HepG2 (cell line): ENCODE measurements around the gene HPCAL1. TPM values are rescaled to one million over a fixed set of nuclear protein-coding genes. Genes with fewer than 3 reads are reported as not detected.

ENCODE experiments used
- BORCS8-MEF2B ChIP-seq: sonication (generic); formaldehyde crosslinking; IDR thresholded peaks from 2 replicates; pipeline ENCODE4 v1.8.0; 2022; ENCODE audit warnings: mild to moderate bottlenecking, missing genetic modification reagents
- EEA1 ChIP-seq: sonication (generic); formaldehyde crosslinking; IDR thresholded peaks from 2 replicates; pipeline ENCODE4 v1.5.1; 2020; ENCODE audit warnings: mild to moderate bottlenecking, missing genetic modification reagents, borderline replicate concordance
- HNRNPK ChIP-seq: fragments of 200-400 bp; formaldehyde crosslinking; IDR thresholded peaks from 2 replicates; pipeline ENCODE4 v1.6.1; 2018; ENCODE audit warnings: low read length, low read depth, moderate library complexity, mild to moderate bottlenecking; ENCODE audit not compliant: poor library complexity, severe bottlenecking
- MTF2 ChIP-seq: sonication (generic); formaldehyde crosslinking; IDR thresholded peaks from 2 replicates; pipeline ENCODE4 v1.5.0; 2020; ENCODE audit warnings: missing genetic modification reagents, borderline replicate concordance
- NR2F1 ChIP-seq, 2 experiments: fragments of 450-650 bp in 1 of 2; formaldehyde crosslinking in 1 of 2; IDR thresholded peaks; 2 replicates each; pipeline versions ENCODE4 v1.5.0 to v1.6.1; 2016 to 2020; ENCODE audit warnings: mild to moderate bottlenecking in 1 of 2, missing compliant biosample characterization in 1 of 2, missing genetic modification reagents in 1 of 2, moderate library complexity in 1 of 2
- PAX8 ChIP-seq: sonication (generic); formaldehyde crosslinking; IDR thresholded peaks from 2 replicates; pipeline ENCODE4 v1.8.0; 2022; ENCODE audit warnings: mild to moderate bottlenecking, missing genetic modification reagents, borderline replicate concordance
- POLR2A ChIP-seq, 2 experiments: IDR thresholded peaks; 2 replicates each; pipeline ENCODE4 v1.6.1; 2011; ENCODE audit warnings: low read depth in 2 of 2, low read length in 2 of 2, mild to moderate bottlenecking in 1 of 2, moderate library complexity in 1 of 2; ENCODE audit not compliant: insufficient read depth in 1 of 2
- REL ChIP-seq: sonication (generic); formaldehyde crosslinking; conservative IDR thresholded peaks from 2 replicates; pipeline ENCODE4 v1.8.0; 2022; ENCODE audit warnings: mild to moderate bottlenecking, missing genetic modification reagents, moderate library complexity
- SMARCC2 ChIP-seq: fragments of 450-650 bp; IDR thresholded peaks from 2 replicates; pipeline ENCODE4 v1.6.1; 2017; ENCODE audit warnings: antibody characterized with exemption, mild to moderate bottlenecking
- SRF ChIP-seq: IDR thresholded peaks from 2 replicates; pipeline ENCODE4 v1.6.1; 2011; ENCODE audit warnings: mild to moderate bottlenecking, low read depth, low read length, moderate library complexity
- TBP ChIP-seq: sonication (generic); formaldehyde crosslinking; IDR thresholded peaks from 2 replicates; pipeline ENCODE4 v1.5.0; 2020; ENCODE audit warnings: missing genetic modification reagents
- TEAD3 ChIP-seq: optimal IDR thresholded peaks from 2 replicates; pipeline ENCODE3; 2016; ENCODE audit warnings: borderline replicate concordance
- ZBTB21 ChIP-seq: sonication (generic); formaldehyde crosslinking; IDR thresholded peaks from 2 replicates; pipeline ENCODE4 v1.4.0; 2020; ENCODE audit warnings: missing genetic modification reagents
- ZFP90 ChIP-seq: sonication (generic); formaldehyde crosslinking; IDR thresholded peaks from 2 replicates; pipeline ENCODE4 v1.8.0; 2022; ENCODE audit warnings: missing genetic modification reagents, mild to moderate bottlenecking, inconsistent platforms, borderline replicate concordance
- ZNF20 ChIP-seq: sonication (generic); formaldehyde crosslinking; IDR thresholded peaks from 2 replicates; pipeline ENCODE4 v1.4.0; 2020; ENCODE audit warnings: mild to moderate bottlenecking, moderate library complexity, missing genetic modification reagents
- ZNF343 ChIP-seq: sonication (generic); formaldehyde crosslinking; IDR thresholded peaks from 2 replicates; pipeline ENCODE4 v1.4.0; 2020; ENCODE audit warnings: mild to moderate bottlenecking, missing genetic modification reagents
- ZNF580 ChIP-seq: IDR thresholded peaks from 2 replicates; pipeline ENCODE4 v1.6.1; 2016; ENCODE audit warnings: low read depth, borderline replicate concordance
- polyA plus RNA-seq, 8 experiments: library from polyadenylated mRNA; depleted of rRNA in 3 of 8; stranded (reverse) in 7 of 8; unstranded in 1 of 8; fragments of >200 nt; fragmentation: Illumina TruSeq in 4 of 8; extraction: Trizol in 4 of 8; gene quantifications; 2 replicates each; pipeline versions ENCODE4 v1.2.1 to v1.2.3, GENCODE V29; 2011 to 2016; ENCODE audit warnings: low read depth in 4 of 8, missing spikeins in 1 of 8, mixed read lengths in 1 of 8; ENCODE audit not compliant: insufficient read depth in 1 of 8
- total RNA-seq, 5 experiments: library from RNA; depleted of rRNA; stranded (reverse); fragments of >200 nt; fragmentation: Illumina TruSeq; extraction: Trizol; gene quantifications; 2 replicates each; pipeline ENCODE4 v1.2.3, GENCODE V29; 2016; ENCODE audit warnings: low read depth in 1 of 5
- TF ChIP-seq, protein P1 (sequence below): sonication (generic); formaldehyde crosslinking; IDR thresholded peaks from 2 replicates; pipeline ENCODE4 v1.4.0; 2020; ENCODE audit warnings: missing genetic modification reagents, borderline replicate concordance
- TF ChIP-seq, protein P2 (sequence below): sonication (generic); formaldehyde crosslinking; IDR thresholded peaks from 2 replicates; pipeline ENCODE4 v1.9.0; 2021; ENCODE audit warnings: missing genetic modification reagents, borderline replicate concordance
- TF ChIP-seq, protein P3 (sequence below): sonication (generic); formaldehyde crosslinking; IDR thresholded peaks from 2 replicates; pipeline ENCODE4 v1.4.0; 2020; ENCODE audit warnings: missing genetic modification reagents, borderline replicate concordance
- TF ChIP-seq, protein P4 (sequence below): sonication (generic); formaldehyde crosslinking; IDR thresholded peaks from 2 replicates; pipeline ENCODE4 v1.9.0; 2021; ENCODE audit warnings: missing genetic modification reagents, borderline replicate concordance

The HPCAL1 gene
- total and polyA plus RNA-seq, 2 of the 13 experiments (the other 11 are each of a cell fraction or from before 2014, with no cell fraction given), result 29.5 to 29.9 TPM

- TF ChIP-seq, protein P1, sequence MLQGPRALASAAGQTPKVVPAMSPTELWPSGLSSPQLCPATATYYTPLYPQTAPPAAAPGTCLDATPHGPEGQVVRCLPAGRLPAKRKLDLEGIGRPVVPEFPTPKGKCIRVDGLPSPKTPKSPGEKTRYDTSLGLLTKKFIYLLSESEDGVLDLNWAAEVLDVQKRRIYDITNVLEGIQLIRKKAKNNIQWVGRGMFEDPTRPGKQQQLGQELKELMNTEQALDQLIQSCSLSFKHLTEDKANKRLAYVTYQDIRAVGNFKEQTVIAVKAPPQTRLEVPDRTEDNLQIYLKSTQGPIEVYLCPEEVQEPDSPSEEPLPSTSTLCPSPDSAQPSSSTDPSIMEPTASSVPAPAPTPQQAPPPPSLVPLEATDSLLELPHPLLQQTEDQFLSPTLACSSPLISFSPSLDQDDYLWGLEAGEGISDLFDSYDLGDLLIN (CRISPR knock-in tag), result no peak
- TF ChIP-seq, protein P2, sequence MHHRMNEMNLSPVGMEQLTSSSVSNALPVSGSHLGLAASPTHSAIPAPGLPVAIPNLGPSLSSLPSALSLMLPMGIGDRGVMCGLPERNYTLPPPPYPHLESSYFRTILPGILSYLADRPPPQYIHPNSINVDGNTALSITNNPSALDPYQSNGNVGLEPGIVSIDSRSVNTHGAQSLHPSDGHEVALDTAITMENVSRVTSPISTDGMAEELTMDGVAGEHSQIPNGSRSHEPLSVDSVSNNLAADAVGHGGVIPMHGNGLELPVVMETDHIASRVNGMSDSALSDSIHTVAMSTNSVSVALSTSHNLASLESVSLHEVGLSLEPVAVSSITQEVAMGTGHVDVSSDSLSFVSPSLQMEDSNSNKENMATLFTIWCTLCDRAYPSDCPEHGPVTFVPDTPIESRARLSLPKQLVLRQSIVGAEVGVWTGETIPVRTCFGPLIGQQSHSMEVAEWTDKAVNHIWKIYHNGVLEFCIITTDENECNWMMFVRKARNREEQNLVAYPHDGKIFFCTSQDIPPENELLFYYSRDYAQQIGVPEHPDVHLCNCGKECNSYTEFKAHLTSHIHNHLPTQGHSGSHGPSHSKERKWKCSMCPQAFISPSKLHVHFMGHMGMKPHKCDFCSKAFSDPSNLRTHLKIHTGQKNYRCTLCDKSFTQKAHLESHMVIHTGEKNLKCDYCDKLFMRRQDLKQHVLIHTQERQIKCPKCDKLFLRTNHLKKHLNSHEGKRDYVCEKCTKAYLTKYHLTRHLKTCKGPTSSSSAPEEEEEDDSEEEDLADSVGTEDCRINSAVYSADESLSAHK (CRISPR knock-in tag), result no peak
- peak; percentile 26 for TF ChIP-seq TEAD3 (CRISPR knock-in tag)
- TF ChIP-seq ZNF20, result no peak
- no peak for TF ChIP-seq HNRNPK
- TF ChIP-seq MTF2 (CRISPR knock-in tag), result 0 out of 2 replicates have a peak, but pooled peaks have one; percentile 74
- no peak for TF ChIP-seq TBP (CRISPR knock-in tag)
- TF ChIP-seq, protein P3, sequence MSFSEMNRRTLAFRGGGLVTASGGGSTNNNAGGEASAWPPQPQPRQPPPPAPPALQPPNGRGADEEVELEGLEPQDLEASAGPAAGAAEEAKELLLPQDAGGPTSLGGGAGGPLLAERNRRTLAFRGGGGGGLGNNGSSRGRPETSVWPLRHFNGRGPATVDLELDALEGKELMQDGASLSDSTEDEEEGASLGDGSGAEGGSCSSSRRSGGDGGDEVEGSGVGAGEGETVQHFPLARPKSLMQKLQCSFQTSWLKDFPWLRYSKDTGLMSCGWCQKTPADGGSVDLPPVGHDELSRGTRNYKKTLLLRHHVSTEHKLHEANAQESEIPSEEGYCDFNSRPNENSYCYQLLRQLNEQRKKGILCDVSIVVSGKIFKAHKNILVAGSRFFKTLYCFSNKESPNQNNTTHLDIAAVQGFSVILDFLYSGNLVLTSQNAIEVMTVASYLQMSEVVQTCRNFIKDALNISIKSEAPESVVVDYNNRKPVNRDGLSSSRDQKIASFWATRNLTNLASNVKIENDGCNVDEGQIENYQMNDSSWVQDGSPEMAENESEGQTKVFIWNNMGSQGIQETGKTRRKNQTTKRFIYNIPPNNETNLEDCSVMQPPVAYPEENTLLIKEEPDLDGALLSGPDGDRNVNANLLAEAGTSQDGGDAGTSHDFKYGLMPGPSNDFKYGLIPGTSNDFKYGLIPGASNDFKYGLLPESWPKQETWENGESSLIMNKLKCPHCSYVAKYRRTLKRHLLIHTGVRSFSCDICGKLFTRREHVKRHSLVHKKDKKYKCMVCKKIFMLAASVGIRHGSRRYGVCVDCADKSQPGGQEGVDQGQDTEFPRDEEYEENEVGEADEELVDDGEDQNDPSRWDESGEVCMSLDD (CRISPR knock-in tag), result no peak
- no peak for TF ChIP-seq ZFP90 (CRISPR knock-in tag)
- no peak for TF ChIP-seq POLR2A (IDR thresholded peaks at IDR 0.05; ENCODE audit: insufficient read depth in 1 of 2, low read depth in 2 of 2, low read length in 2 of 2)
- no peak for TF ChIP-seq EEA1 (CRISPR knock-in tag)
- TF ChIP-seq ZBTB21 (CRISPR knock-in tag), result no peak
- TF ChIP-seq NR2F1 (CRISPR knock-in tag; IDR thresholded peaks at IDR 0.05), result no peak
- no peak for TF ChIP-seq ZNF580 (CRISPR knock-in tag)
- 0 out of 2 replicates have a peak, but pooled peaks have one; percentile 38 for TF ChIP-seq BORCS8-MEF2B (CRISPR knock-in tag)
- TF ChIP-seq, protein P4, sequence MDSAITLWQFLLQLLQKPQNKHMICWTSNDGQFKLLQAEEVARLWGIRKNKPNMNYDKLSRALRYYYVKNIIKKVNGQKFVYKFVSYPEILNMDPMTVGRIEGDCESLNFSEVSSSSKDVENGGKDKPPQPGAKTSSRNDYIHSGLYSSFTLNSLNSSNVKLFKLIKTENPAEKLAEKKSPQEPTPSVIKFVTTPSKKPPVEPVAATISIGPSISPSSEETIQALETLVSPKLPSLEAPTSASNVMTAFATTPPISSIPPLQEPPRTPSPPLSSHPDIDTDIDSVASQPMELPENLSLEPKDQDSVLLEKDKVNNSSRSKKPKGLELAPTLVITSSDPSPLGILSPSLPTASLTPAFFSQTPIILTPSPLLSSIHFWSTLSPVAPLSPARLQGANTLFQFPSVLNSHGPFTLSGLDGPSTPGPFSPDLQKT (CRISPR knock-in tag), result no peak
- TF ChIP-seq PAX8 (CRISPR knock-in tag), result no peak
- no peak for TF ChIP-seq SMARCC2
- no peak for TF ChIP-seq REL (CRISPR knock-in tag)
- no peak for TF ChIP-seq ZNF343 (CRISPR knock-in tag)
- TF ChIP-seq SRF, result no peak
Measured at GRCh38 chr2:10267551-10268465, 34.9 kb upstream of the HPCAL1 start (continued).
